Stimulated activated naive B cell treated with anti-CD40 and anti-IgM and Interleukin-4, amounts not matched to agents 10 μg/mL and 1 μg/mL and 100 μg/mL, for 72 hours (primary cell): ENCODE results near the gene NRXN3.
"Not testable (repeated sequence)": the region's sequence is repeated elsewhere in the genome, so short reads cannot be mapped to it uniquely, and the experiment has no call there.

Source experiments
- ATAC-seq, 2 donors: fragments of 150-1000 bp; cut with Tn5 transposase; replicated peaks; 2 replicates each; pipeline ENCODE4 v1.10.0; 2021; ENCODE audit warnings: moderate library complexity in 1 of 2
- DNase-seq: peaks from one replicate; pipeline ENCODE4 v3.0.0; 2021
- H3K27ac Mint-ChIP-seq: one replicate; pipeline ENCODE4 v1.8.0; 2022; ENCODE audit warnings: mild to moderate bottlenecking, mixed read lengths
- H3K27me3 Mint-ChIP-seq, 2 donors: one replicate each; pipeline ENCODE4 v1.8.0; 2022; ENCODE audit warnings: mixed read lengths in 2 of 2
- H3K36me3 Mint-ChIP-seq, 2 donors: one replicate each; pipeline ENCODE4 v1.8.0; 2022; ENCODE audit warnings: mixed read lengths in 2 of 2, mild to moderate bottlenecking in 1 of 2
- H3K4me1 Mint-ChIP-seq, 2 donors: one replicate each; pipeline ENCODE4 v1.8.0; 2022; ENCODE audit warnings: mixed read lengths in 2 of 2, mild to moderate bottlenecking in 1 of 2
- H3K4me3 Mint-ChIP-seq, 2 donors: one replicate each; pipeline ENCODE4 v1.8.0; 2022; ENCODE audit warnings: mild to moderate bottlenecking in 2 of 2, mixed read lengths in 2 of 2, moderate library complexity in 1 of 2
- H3K9me3 Mint-ChIP-seq, 2 donors: one replicate each; pipeline ENCODE4 v1.8.0; 2022; ENCODE audit warnings: mixed read lengths in 2 of 2, mild to moderate bottlenecking in 1 of 2

The NRXN3 gene

GRCh38 chr14:78508023-78508422, 337.9 kb downstream of the NRXN3 start:
- Mint-ChIP-seq H3K4me3 (no peak overlapping the region), H3K27ac (no peak overlapping the region), H3K27me3 (no peaks in the 10 kb centered on the region), H3K36me3 (no peaks in the 10 kb centered on the region), H3K4me1 (no peaks in the 10 kb centered on the region), H3K9me3 (no peaks in the 10 kb centered on the region)
- no peak for ATAC-seq
- no peak for DNase-seq

GRCh38 chr14:78509516-78509915, 339.3 kb downstream of the NRXN3 start:
- ATAC-seq = no peak
- DNase-seq = no peak
- Mint-ChIP-seq H3K9me3 (no peaks in the 10 kb centered on the region), H3K4me1 (no peaks in the 10 kb centered on the region), H3K27me3 (no peaks in the 10 kb centered on the region), H3K27ac (no peak overlapping the region), H3K4me3 (no peak overlapping the region), H3K36me3 (no peaks in the 10 kb centered on the region)

GRCh38 chr14:78512021-78512420, 341.8 kb downstream of the NRXN3 start:
- Mint-ChIP-seq H3K27me3 (no peaks in the 10 kb centered on the region), H3K9me3 (peaks cover 0 to 1% of the 10 kb centered on the region in 2 donors), H3K4me3 (no peak overlapping the region), H3K4me1 (no peaks in the 10 kb centered on the region), H3K27ac (no peak overlapping the region), H3K36me3 (no peaks in the 10 kb centered on the region)
- ATAC-seq (no peak), DNase-seq (no peak)

- no peak for DNase-seq
- H3K9me3 Mint-ChIP-seq = peaks cover 0 to 1% of the 10 kb centered on the region in 2 donors
- no peak overlapping the region for H3K27ac Mint-ChIP-seq
Observed at GRCh38 chr14:78519863-78520262, 349.7 kb downstream of the NRXN3 start.

GRCh38 chr14:78524196-78524595, 354.0 kb downstream of the NRXN3 start:
- H3K27me3 Mint-ChIP-seq = no peaks in the 10 kb centered on the region
- no peak overlapping the region for H3K4me3 Mint-ChIP-seq
- H3K4me1 Mint-ChIP-seq = no peaks in the 10 kb centered on the region
- H3K36me3 Mint-ChIP-seq = no peaks in the 10 kb centered on the region
- DNase-seq (no peak), ATAC-seq (no peak)
- H3K27ac Mint-ChIP-seq = no peak overlapping the region
- H3K9me3 Mint-ChIP-seq = no peaks in the 10 kb centered on the region

More at GRCh38 chr14:78519863-78520262, 349.7 kb downstream of the NRXN3 start:
- Mint-ChIP-seq H3K27me3 (no peaks in the 10 kb centered on the region), H3K4me1 (no peaks in the 10 kb centered on the region), H3K4me3 (no peak overlapping the region), H3K36me3 (no peaks in the 10 kb centered on the region)
- ATAC-seq = no peak

- ATAC-seq (no peak), DNase-seq (no peak)
- Mint-ChIP-seq H3K27ac (no peak overlapping the region), H3K9me3 (no peaks in the 10 kb centered on the region), H3K4me1 (no peaks in the 10 kb centered on the region), H3K4me3 (no peak overlapping the region), H3K27me3 (no peaks in the 10 kb centered on the region), H3K36me3 (no peaks in the 10 kb centered on the region)
Observed at GRCh38 chr14:78524766-78525165, 354.6 kb downstream of the NRXN3 start.

- ATAC-seq = no peak
- no peaks in the 10 kb centered on the region for H3K4me1 Mint-ChIP-seq
- peaks cover 4 to 9% of the 10 kb centered on the region in 2 donors for H3K9me3 Mint-ChIP-seq
- H3K27me3 Mint-ChIP-seq = no peaks in the 10 kb centered on the region
- H3K4me3 Mint-ChIP-seq = no peak overlapping the region
- DNase-seq = no peak
- H3K36me3 Mint-ChIP-seq = no peaks in the 10 kb centered on the region
- H3K27ac Mint-ChIP-seq = no peak overlapping the region
Observed at GRCh38 chr14:78530078-78530477, 359.9 kb downstream of the NRXN3 start.

GRCh38 chr14:78534141-78534540, 364.0 kb downstream of the NRXN3 start:
- no peak for ATAC-seq
- H3K27ac Mint-ChIP-seq = no peak overlapping the region

GRCh38 chr14:78535041-78535440, 364.9 kb downstream of the NRXN3 start:
- no peak overlapping the region for H3K4me3 Mint-ChIP-seq
- H3K4me1 Mint-ChIP-seq = no peaks in the 10 kb centered on the region
- ATAC-seq = no peak
- H3K27ac Mint-ChIP-seq = no peak overlapping the region
- H3K27me3 Mint-ChIP-seq = no peaks in the 10 kb centered on the region
- no peaks in the 10 kb centered on the region for H3K36me3 Mint-ChIP-seq
- H3K9me3 Mint-ChIP-seq = peaks cover 12 to 13% of the 10 kb centered on the region in 2 donors
- DNase-seq = no peak

More at GRCh38 chr14:78534141-78534540, 364.0 kb downstream of the NRXN3 start:
- no peak for DNase-seq
- Mint-ChIP-seq H3K27me3 (no peaks in the 10 kb centered on the region), H3K4me1 (no peaks in the 10 kb centered on the region), H3K36me3 (no peaks in the 10 kb centered on the region), H3K4me3 (no peak overlapping the region), H3K9me3 (peaks cover 8 to 9% of the 10 kb centered on the region in 2 donors)

GRCh38 chr14:78541788-78542187, 371.6 kb downstream of the NRXN3 start:
- H3K4me1 Mint-ChIP-seq, ATAC-seq, H3K4me3 Mint-ChIP-seq, DNase-seq, H3K27ac Mint-ChIP-seq, H3K27me3 Mint-ChIP-seq, H3K36me3 Mint-ChIP-seq: not testable (repeated sequence)
- H3K9me3 Mint-ChIP-seq = peaks cover 6 to 12% of the 10 kb centered on the region in 2 donors

GRCh38 chr14:78543433-78543832, 373.3 kb downstream of the NRXN3 start:
- Mint-ChIP-seq H3K27me3 (peaks cover 0 to 1% of the 10 kb centered on the region in 2 donors), H3K27ac (no peak overlapping the region)

GRCh38 chr14:78561074-78561473, 390.9 kb downstream of the NRXN3 start:
- Mint-ChIP-seq H3K27ac (no peak overlapping the region), H3K9me3 (no peaks in the 10 kb centered on the region), H3K4me3 (no peak overlapping the region), H3K4me1 (no peaks in the 10 kb centered on the region), H3K36me3 (no peaks in the 10 kb centered on the region), H3K27me3 (peaks cover 0 to 7% of the 10 kb centered on the region in 2 donors)
- ATAC-seq = no peak
- no peak for DNase-seq

More at GRCh38 chr14:78543433-78543832, 373.3 kb downstream of the NRXN3 start:
- Mint-ChIP-seq H3K36me3 (no peaks in the 10 kb centered on the region), H3K4me1 (no peaks in the 10 kb centered on the region), H3K9me3 (peaks cover 6 to 11% of the 10 kb centered on the region in 2 donors), H3K4me3 (no peak overlapping the region)
- no peak for DNase-seq
- ATAC-seq = no peak

GRCh38 chr14:78566026-78566858, 396.1 kb downstream of the NRXN3 start:
- DNase-seq = peak; percentile 52
- peak overlapping the region; percentile 15 to 34 for H3K4me3 Mint-ChIP-seq
- ATAC-seq = peak; percentile 95 to 98

GRCh38 chr14:78566859-78567172, 396.6 kb downstream of the NRXN3 start:
- ATAC-seq (peak; percentile 4 to 14), DNase-seq (no peak)
- Mint-ChIP-seq H3K36me3 (no peaks in the 10 kb centered on the region), H3K27me3 (peaks cover 7 to 8% of the 10 kb centered on the region in 2 donors), H3K27ac (no peak overlapping the region), H3K4me1 (peaks cover 0 to 4% of the 10 kb centered on the region in 2 donors), H3K4me3 (peak overlapping the region in 1 of 2 donors; percentile 34), H3K9me3 (no peaks in the 10 kb centered on the region)

More at GRCh38 chr14:78566026-78566858, 396.1 kb downstream of the NRXN3 start:
- Mint-ChIP-seq H3K27me3 (peaks cover 7 to 8% of the 10 kb centered on the region in 2 donors), H3K27ac (no peak overlapping the region), H3K4me1 (peaks cover 0 to 4% of the 10 kb centered on the region in 2 donors), H3K9me3 (no peaks in the 10 kb centered on the region), H3K36me3 (no peaks in the 10 kb centered on the region)

- DNase-seq (no peak), ATAC-seq (no peak)
- Mint-ChIP-seq H3K27ac (no peak overlapping the region), H3K36me3 (no peaks in the 10 kb centered on the region), H3K9me3 (peaks cover 0 to 2% of the 10 kb centered on the region in 2 donors), H3K27me3 (peaks cover 7 to 14% of the 10 kb centered on the region in 2 donors), H3K4me1 (peaks cover 0 to 4% of the 10 kb centered on the region in 2 donors), H3K4me3 (no peak overlapping the region)
Observed at GRCh38 chr14:78567343-78567742, 397.2 kb downstream of the NRXN3 start.
